WTC11 (cell line): Measurements from ENCODE around the gene KIAA0232. TPM values are rescaled to one million over a fixed set of nuclear protein-coding genes. Genes with fewer than 3 reads are reported as not detected.

ENCODE experiments used
- ATAC-seq: fragments of 200-7000 bp; cut with Tn5 transposase; 2 replicates; pipeline ENCODE4 v1.10.0; 2021; ENCODE audit warnings: mild to moderate bottlenecking, moderate library complexity
- CTCF ChIA-PET: fragments of 300-600 bp; sonication (Branson Sonifier 250); formaldehyde crosslinking; loops from one replicate; lab custom pipeline; 2021; ENCODE audit warnings: antibody characterized with exemption; lab: Charles Lee
- POLR2A ChIA-PET: fragments of 350-600 bp; sonication (Branson Sonifier 250); formaldehyde crosslinking; loops from one replicate; lab custom pipeline; 2021; ENCODE audit warnings: antibody characterized with exemption; lab: Charles Lee
- DNase-seq: peaks from one replicate; pipeline ENCODE4 v3.0.0; 2021; ENCODE audit warnings: low spot score
- H3K27ac Mint-ChIP-seq: 2 replicates; pipeline ENCODE4 v1.8.0; 2021; ENCODE audit warnings: mixed read lengths
- H3K27me3 Mint-ChIP-seq: 2 replicates; pipeline ENCODE4 v1.8.0; 2021; ENCODE audit warnings: low read depth, mild to moderate bottlenecking, moderate library complexity, mixed read lengths
- H3K36me3 Mint-ChIP-seq: 2 replicates; pipeline ENCODE4 v1.8.0; 2021; ENCODE audit warnings: mixed read lengths
- H3K4me1 Mint-ChIP-seq: 2 replicates; pipeline ENCODE4 v1.8.0; 2022; ENCODE audit warnings: mixed read lengths
- H3K4me3 Mint-ChIP-seq: 2 replicates; pipeline ENCODE4 v1.8.0; 2021; ENCODE audit warnings: mild to moderate bottlenecking, moderate library complexity, mixed read lengths
- H3K9me3 Mint-ChIP-seq: 2 replicates; pipeline ENCODE4 v1.8.0; 2021; ENCODE audit warnings: mixed read lengths
- ATF1 ChIP-seq: sonication (generic); formaldehyde crosslinking; IDR thresholded peaks from 2 replicates; pipeline ENCODE4 v1.8.1; 2023; ENCODE audit warnings: mild to moderate bottlenecking, moderate library complexity, missing genetic modification reagents
- ELF4 ChIP-seq: sonication (generic); formaldehyde crosslinking; IDR thresholded peaks from 2 replicates; pipeline ENCODE4 v1.8.1; 2022; ENCODE audit warnings: low read depth, mild to moderate bottlenecking, moderate library complexity, missing genetic modification reagents
- ESRRA ChIP-seq: sonication (generic); formaldehyde crosslinking; IDR thresholded peaks from 2 replicates; pipeline ENCODE4 v1.8.1; 2022; ENCODE audit warnings: mild to moderate bottlenecking, missing genetic modification reagents, borderline replicate concordance
- FOXJ3 ChIP-seq: sonication (generic); formaldehyde crosslinking; IDR thresholded peaks from 2 replicates; pipeline ENCODE4 v1.9.0; 2021; ENCODE audit warnings: missing genetic modification reagents, mild to moderate bottlenecking, borderline replicate concordance
- GTF2I ChIP-seq: fragments of 250-450 bp; sonication (Bioruptor Pico); conservative IDR thresholded peaks from 2 replicates; pipeline ENCODE4 v1.4.0; 2021; ENCODE audit warnings: mild to moderate bottlenecking
- MYBL2 ChIP-seq: sonication (generic); formaldehyde crosslinking; IDR thresholded peaks from 2 replicates; pipeline ENCODE4 v1.8.1; 2023; ENCODE audit warnings: mild to moderate bottlenecking, moderate library complexity, missing genetic modification reagents
- SMAD4 ChIP-seq: sonication (generic); formaldehyde crosslinking; IDR thresholded peaks from 2 replicates; pipeline ENCODE4 v1.8.0; 2022; ENCODE audit warnings: mild to moderate bottlenecking, missing genetic modification reagents
- TEAD1 ChIP-seq: sonication (generic); formaldehyde crosslinking; IDR thresholded peaks from 2 replicates; pipeline ENCODE4 v1.8.0; 2022; ENCODE audit warnings: mild to moderate bottlenecking, missing genetic modification reagents
- ZBTB21 ChIP-seq: sonication (generic); formaldehyde crosslinking; IDR thresholded peaks from 2 replicates; pipeline ENCODE4 v1.8.1; 2023; ENCODE audit warnings: mild to moderate bottlenecking, missing genetic modification reagents, borderline replicate concordance
- ZNF219 ChIP-seq: sonication (generic); formaldehyde crosslinking; IDR thresholded peaks from 2 replicates; pipeline ENCODE4 v1.8.0; 2023; ENCODE audit warnings: missing genetic modification reagents, mild to moderate bottlenecking, borderline replicate concordance
- ZNF263 ChIP-seq: sonication (generic); formaldehyde crosslinking; IDR thresholded peaks from 2 replicates; pipeline ENCODE4 v1.8.1; 2022; ENCODE audit warnings: low read depth, mild to moderate bottlenecking, moderate library complexity, missing genetic modification reagents
- ZNF671 ChIP-seq: fragments of 250-450 bp; sonication (Bioruptor Pico); IDR thresholded peaks from 2 replicates; pipeline ENCODE4 v1.8.0; 2021; ENCODE audit warnings: mild to moderate bottlenecking
- total RNA-seq: library from RNA; stranded (reverse); gene quantifications from 3 replicates; pipeline ENCODE4 v1.2.3, GENCODE V29; 2021
- TF ChIP-seq, protein P1 (sequence below): fragments of 250-450 bp; sonication (Bioruptor Pico); conservative IDR thresholded peaks from 2 replicates; pipeline ENCODE4 v1.9.0; 2021; ENCODE audit warnings: mild to moderate bottlenecking
- TF ChIP-seq, protein P2 (sequence below): fragments of 250-450 bp; sonication (Bioruptor Pico); IDR thresholded peaks from 2 replicates; pipeline ENCODE4 v1.9.0; 2021; ENCODE audit warnings: moderate library complexity, mild to moderate bottlenecking, inconsistent platforms, borderline replicate concordance
- TF ChIP-seq, protein P3 (sequence below): sonication (generic); formaldehyde crosslinking; IDR thresholded peaks from 2 replicates; pipeline ENCODE4 v1.8.1; 2022; ENCODE audit warnings: mild to moderate bottlenecking, missing genetic modification reagents, moderate library complexity, borderline replicate concordance
- TF ChIP-seq, protein P4 (sequence below): sonication (generic); formaldehyde crosslinking; IDR thresholded peaks from 2 replicates; pipeline ENCODE4 v1.8.1; 2023; ENCODE audit warnings: mild to moderate bottlenecking, missing genetic modification reagents, borderline replicate concordance
- TF ChIP-seq, protein P5 (sequence below): fragments of 250-450 bp; sonication (Bioruptor Pico); IDR thresholded peaks from 2 replicates; pipeline ENCODE4 v1.9.0; 2021; ENCODE audit warnings: mild to moderate bottlenecking
- TF ChIP-seq, protein P6 (sequence below): sonication (generic); formaldehyde crosslinking; IDR thresholded peaks from 2 replicates; pipeline ENCODE4 v1.8.1; 2023; ENCODE audit warnings: mild to moderate bottlenecking, missing genetic modification reagents
- TF ChIP-seq, protein P7 (sequence below): sonication (generic); formaldehyde crosslinking; IDR thresholded peaks from 2 replicates; pipeline ENCODE4 v1.8.1; 2022; ENCODE audit warnings: missing genetic modification reagents, borderline replicate concordance

Gene KIAA0232
- total RNA-seq, 1 experiment from 2014 or later, result 23.2 TPM

DNA sequence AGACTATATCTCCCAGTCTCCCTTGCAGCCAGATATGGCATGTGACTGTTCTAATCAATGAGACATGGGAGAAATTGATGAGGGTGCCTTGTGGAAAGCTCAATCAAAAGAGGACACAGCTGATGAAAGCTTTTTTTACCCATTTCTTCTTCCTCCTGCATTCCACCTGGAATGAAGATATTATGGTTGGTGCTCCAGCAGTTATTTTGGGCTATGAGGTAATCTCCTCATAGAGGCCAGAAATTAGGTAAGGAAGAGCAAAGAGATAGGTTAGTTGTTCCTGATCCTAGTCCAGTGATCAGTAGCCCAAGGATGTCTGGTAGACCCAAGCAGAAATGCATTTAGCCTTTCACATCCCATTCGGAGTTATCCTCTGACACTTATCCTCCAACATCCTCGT is 16.8 kb upstream of the KIAA0232 start:
- Mint-ChIP-seq H3K27ac (no peak overlapping the region), H3K36me3 (no peaks in the 10 kb centered on the region), H3K4me1 (peaks cover 3% of the 10 kb centered on the region; the same call in 1 of the 2 replicates), H3K9me3 (no peaks in the 10 kb centered on the region), H3K4me3 (no peak overlapping the region), H3K27me3 (no peaks in the 10 kb centered on the region; the same call in 1 of the 2 replicates)
- ChIA-PET CTCF (no interaction called here), POLR2A (no interaction called here)
- DNase-seq (no peak), ATAC-seq (no peak)
- TF ChIP-seq ATF1 (CRISPR knock-in tag) (no peak), TEAD1 (CRISPR knock-in tag) (no peak), FOXJ3 (CRISPR knock-in tag) (no peak), SMAD4 (CRISPR knock-in tag) (no peak), ZNF219 (CRISPR knock-in tag) (no peak), ESRRA (no peak), ELF4 (CRISPR knock-in tag) (no peak), ZNF671 (CRISPR knock-in tag) (no peak), ZBTB21 (no peak), MYBL2 (CRISPR knock-in tag) (no peak), GTF2I (CRISPR knock-in tag) (no peak), ZNF263 (CRISPR knock-in tag) (no peak)
- TF ChIP-seq, protein P1, sequence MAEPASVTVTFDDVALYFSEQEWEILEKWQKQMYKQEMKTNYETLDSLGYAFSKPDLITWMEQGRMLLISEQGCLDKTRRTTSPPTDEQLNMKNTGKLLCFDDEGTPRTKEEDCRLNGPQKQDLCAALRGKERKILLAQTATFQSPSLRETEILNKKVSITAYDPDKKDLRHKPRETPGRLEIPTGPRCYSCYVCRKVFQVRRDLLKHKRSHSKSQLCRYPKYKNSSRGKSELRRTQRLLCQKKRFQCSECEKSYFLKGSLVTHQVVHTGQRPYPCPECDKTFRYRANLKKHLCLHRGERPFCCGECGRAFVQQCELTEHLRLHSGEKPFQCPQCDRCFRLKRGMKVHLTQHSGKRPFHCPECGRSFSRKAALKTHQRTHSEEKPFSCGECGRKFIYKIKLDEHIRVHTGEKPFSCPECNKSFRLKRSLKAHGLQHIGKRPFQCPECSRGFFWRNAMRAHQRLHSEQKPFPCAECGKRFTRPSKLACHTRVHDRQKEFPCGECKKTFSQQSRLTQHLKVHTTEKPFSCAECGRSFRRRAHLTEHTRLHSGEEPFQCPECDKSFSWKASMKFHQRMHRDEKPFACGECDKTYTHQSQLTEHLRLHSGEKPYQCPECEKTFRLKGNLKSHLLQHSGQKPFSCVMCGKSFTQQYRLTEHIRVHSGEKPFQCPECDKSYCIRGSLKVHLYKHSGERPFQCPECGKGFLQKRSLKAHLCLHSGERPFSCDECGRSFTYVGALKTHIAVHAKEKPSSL (CRISPR knock-in tag), result no peak
- TF ChIP-seq, protein P2, sequence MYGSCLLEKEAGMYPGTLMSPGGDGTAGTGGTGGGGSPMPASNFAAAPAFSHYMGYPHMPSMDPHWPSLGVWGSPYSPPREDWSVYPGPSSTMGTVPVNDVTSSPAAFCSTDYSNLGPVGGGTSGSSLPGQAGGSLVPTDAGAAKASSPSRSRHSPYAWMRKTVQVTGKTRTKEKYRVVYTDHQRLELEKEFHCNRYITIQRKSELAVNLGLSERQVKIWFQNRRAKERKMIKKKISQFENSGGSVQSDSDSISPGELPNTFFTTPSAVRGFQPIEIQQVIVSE (CRISPR knock-in tag), result no peak
- TF ChIP-seq, protein P3, sequence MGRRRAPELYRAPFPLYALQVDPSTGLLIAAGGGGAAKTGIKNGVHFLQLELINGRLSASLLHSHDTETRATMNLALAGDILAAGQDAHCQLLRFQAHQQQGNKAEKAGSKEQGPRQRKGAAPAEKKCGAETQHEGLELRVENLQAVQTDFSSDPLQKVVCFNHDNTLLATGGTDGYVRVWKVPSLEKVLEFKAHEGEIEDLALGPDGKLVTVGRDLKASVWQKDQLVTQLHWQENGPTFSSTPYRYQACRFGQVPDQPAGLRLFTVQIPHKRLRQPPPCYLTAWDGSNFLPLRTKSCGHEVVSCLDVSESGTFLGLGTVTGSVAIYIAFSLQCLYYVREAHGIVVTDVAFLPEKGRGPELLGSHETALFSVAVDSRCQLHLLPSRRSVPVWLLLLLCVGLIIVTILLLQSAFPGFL (CRISPR knock-in tag), result no peak
- TF ChIP-seq, protein P4, sequence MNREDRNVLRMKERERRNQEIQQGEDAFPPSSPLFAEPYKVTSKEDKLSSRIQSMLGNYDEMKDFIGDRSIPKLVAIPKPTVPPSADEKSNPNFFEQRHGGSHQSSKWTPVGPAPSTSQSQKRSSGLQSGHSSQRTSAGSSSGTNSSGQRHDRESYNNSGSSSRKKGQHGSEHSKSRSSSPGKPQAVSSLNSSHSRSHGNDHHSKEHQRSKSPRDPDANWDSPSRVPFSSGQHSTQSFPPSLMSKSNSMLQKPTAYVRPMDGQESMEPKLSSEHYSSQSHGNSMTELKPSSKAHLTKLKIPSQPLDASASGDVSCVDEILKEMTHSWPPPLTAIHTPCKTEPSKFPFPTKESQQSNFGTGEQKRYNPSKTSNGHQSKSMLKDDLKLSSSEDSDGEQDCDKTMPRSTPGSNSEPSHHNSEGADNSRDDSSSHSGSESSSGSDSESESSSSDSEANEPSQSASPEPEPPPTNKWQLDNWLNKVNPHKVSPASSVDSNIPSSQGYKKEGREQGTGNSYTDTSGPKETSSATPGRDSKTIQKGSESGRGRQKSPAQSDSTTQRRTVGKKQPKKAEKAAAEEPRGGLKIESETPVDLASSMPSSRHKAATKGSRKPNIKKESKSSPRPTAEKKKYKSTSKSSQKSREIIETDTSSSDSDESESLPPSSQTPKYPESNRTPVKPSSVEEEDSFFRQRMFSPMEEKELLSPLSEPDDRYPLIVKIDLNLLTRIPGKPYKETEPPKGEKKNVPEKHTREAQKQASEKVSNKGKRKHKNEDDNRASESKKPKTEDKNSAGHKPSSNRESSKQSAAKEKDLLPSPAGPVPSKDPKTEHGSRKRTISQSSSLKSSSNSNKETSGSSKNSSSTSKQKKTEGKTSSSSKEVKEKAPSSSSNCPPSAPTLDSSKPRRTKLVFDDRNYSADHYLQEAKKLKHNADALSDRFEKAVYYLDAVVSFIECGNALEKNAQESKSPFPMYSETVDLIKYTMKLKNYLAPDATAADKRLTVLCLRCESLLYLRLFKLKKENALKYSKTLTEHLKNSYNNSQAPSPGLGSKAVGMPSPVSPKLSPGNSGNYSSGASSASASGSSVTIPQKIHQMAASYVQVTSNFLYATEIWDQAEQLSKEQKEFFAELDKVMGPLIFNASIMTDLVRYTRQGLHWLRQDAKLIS, result no peak
- TF ChIP-seq, protein P5, sequence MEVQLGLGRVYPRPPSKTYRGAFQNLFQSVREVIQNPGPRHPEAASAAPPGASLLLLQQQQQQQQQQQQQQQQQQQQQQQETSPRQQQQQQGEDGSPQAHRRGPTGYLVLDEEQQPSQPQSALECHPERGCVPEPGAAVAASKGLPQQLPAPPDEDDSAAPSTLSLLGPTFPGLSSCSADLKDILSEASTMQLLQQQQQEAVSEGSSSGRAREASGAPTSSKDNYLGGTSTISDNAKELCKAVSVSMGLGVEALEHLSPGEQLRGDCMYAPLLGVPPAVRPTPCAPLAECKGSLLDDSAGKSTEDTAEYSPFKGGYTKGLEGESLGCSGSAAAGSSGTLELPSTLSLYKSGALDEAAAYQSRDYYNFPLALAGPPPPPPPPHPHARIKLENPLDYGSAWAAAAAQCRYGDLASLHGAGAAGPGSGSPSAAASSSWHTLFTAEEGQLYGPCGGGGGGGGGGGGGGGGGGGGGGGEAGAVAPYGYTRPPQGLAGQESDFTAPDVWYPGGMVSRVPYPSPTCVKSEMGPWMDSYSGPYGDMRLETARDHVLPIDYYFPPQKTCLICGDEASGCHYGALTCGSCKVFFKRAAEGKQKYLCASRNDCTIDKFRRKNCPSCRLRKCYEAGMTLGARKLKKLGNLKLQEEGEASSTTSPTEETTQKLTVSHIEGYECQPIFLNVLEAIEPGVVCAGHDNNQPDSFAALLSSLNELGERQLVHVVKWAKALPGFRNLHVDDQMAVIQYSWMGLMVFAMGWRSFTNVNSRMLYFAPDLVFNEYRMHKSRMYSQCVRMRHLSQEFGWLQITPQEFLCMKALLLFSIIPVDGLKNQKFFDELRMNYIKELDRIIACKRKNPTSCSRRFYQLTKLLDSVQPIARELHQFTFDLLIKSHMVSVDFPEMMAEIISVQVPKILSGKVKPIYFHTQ (CRISPR knock-in tag), result no peak
- TF ChIP-seq, protein P6, sequence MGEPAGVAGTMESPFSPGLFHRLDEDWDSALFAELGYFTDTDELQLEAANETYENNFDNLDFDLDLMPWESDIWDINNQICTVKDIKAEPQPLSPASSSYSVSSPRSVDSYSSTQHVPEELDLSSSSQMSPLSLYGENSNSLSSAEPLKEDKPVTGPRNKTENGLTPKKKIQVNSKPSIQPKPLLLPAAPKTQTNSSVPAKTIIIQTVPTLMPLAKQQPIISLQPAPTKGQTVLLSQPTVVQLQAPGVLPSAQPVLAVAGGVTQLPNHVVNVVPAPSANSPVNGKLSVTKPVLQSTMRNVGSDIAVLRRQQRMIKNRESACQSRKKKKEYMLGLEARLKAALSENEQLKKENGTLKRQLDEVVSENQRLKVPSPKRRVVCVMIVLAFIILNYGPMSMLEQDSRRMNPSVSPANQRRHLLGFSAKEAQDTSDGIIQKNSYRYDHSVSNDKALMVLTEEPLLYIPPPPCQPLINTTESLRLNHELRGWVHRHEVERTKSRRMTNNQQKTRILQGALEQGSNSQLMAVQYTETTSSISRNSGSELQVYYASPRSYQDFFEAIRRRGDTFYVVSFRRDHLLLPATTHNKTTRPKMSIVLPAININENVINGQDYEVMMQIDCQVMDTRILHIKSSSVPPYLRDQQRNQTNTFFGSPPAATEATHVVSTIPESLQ, result no peak
- TF ChIP-seq, protein P7, sequence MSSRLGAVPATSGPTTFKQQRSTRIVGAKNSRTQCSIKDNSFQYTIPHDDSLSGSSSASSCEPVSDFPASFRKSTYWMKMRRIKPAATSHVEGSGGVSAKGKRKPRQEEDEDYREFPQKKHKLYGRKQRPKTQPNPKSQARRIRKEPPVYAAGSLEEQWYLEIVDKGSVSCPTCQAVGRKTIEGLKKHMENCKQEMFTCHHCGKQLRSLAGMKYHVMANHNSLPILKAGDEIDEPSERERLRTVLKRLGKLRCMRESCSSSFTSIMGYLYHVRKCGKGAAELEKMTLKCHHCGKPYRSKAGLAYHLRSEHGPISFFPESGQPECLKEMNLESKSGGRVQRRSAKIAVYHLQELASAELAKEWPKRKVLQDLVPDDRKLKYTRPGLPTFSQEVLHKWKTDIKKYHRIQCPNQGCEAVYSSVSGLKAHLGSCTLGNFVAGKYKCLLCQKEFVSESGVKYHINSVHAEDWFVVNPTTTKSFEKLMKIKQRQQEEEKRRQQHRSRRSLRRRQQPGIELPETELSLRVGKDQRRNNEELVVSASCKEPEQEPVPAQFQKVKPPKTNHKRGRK (CRISPR knock-in tag), result no peak
